NCI-H748 (cell line): ENCODE measurements around the gene UNC13D.

Experiments
- DNase-seq: peaks from one replicate; lab custom pipeline; 2025; ENCODE audit not compliant: unreplicated experiment; lab: John Stamatoyannopoulos, UW

The UNC13D gene

GRCh38 chr17:75807861-75808260 is 36.3 kb downstream of the UNC13D start:
- DNase-seq, result no peak

GRCh38 chr17:75806822-75807500 is 37.2 kb downstream of the UNC13D start:
- DNase-seq, result no peak

DNA sequence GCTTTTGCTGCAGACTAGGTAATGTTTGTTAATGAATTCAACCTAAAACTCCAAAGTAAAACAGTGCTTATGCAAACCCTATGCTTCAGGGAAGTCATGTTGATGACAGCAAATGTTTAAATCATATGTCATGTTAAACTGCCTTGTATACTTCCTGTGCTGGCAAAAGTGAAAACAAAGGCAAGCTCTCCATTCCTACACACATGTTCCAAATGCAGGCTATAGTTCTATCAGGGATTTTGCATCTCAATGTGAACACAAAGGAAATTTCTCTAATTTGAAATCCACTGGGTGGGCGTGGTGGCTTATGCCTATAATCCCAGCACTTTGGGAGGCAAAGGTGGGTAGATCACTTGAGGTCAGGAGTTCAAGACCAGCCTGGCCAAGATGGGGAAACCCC is 40.3 kb downstream of the UNC13D start:
- DNase-seq, result no peak

DNA sequence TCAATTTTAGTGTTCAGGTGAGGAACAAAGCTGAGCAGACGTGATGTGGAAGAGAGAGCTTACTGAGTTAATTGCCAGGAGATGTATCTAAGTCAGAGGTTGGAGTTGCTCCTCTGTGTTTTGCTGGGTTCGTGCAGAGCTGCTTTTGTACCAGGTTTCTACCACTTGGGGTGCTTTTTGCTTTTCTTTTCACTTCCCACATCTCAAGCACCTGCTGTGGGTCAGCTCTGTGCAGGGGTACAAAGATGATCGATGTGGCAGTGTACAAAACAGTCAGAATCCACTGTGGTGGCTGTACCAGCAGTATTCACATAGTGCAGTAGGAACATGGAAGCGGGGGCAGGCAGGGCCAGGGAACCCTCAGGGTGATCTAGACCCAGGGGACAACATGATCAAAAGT is 44.8 kb downstream of the UNC13D start:
- DNase-seq, result no peak

DNA sequence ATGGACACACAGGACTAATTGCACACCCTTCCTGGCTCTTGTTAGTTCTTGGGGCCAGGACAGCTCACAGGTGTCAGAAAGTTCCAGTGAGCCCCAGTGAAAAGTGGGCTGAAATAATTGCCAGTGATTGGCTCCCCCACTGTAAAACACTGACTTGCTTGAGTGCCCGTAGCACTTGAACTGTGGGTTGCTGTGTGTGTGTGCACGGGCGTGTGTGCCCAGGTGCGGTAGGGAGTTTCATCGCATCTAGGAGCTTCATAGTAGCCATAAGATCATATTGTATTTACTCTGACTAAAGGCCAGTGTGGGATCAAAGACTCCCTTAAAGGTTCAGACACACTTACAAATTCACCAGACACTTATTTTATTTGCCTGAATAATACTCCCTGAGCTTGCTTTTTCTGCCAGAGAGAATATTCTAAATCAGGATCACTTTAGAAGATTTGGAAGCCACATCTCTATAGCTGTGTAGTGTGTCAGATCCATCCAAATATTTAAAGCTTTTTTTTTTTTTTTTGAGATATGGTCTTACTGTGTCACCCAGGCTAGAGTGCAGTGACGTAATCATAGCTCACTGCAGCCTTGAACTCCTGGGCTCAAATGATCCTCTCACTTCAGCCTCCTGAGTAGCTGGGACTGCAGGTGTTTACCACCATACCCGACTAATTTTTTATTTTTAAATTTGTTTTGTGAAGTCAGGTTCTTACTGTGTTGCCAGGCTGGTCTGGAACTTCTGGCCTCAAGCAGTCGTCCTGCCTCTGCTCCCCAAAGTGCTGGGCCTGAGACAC is 48.2 kb downstream of the UNC13D start:
- DNase-seq, result no peak

DNA sequence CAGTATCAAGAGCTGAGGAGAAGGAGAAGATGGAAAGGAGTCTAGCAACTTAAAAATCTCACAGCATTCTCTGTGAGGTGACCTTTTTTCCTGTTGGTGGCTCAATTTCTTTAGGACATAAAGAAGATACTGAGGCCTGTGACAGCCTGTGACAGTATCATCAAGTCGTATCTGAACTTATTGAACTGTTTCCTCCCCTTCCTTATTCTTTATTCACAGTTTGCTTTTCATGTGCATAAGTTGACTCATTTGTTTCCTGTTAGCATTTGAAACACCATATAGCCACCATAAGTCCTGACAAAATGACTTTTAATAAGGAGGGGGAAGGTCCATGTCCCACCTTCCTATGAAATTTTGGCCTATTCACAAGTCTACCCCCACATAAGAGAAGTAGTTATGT is 50.7 kb downstream of the UNC13D start:
- no peak for DNase-seq

DNA sequence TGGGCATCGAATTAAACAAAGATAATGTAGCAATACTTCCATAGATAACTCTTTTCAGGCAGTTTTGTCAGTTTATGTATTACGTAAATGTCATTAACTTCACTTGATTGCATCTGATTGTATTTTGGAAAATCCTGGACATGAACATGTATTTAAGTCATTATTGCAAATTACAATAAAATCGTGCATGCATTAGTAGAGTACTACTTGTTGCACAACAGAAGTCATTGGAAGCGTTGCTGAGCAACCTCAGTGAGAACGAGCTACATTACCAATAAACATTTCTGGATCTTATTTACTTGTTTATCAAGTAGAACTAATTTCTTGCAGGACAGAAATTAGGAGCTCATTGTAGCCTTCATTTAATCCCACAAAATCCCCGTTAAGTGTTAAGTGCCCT is 53.0 kb downstream of the UNC13D start:
- no peak for DNase-seq

DNA sequence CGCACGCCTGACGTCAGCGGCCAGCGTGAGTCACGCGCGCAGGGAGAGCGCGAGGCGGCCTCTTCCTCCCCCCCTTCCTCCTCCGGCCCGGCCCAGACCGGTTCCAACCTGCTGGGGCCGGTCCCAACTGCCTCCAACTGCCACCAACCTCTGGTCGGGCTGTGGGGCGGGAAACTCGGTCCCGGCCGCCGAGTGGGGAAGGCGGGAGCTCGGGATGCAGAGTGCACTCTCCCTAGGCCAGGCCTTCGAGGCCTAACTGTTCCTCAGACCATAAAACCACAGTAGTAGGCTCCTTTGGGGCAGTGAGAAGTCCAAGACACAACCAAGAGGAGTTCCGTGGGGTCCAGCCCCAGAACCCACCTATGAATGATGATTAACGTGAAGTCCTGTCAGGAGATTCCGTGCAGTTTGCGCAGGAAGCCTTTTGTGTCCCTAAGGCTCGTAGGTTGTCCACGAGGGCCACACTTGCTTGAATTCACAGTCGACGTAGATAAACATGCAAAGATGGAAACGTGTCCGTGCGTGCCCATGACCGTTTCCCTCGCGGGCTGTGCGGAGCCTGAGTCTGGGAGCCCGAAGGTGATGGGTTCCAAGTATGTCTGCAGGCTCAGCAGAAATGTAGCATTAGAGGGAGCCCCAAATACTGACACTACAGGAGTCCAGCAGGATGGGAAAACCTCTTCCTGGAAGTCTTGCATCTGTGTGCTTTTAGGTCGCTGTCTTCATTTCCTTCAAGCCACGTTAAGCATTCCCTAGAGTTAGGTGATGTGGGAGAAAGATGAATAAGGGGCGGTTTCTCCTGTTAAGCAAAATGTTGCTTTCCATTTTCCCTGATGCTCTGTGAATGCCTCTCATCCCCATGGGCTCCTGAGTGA is 59.0 kb downstream of the UNC13D start:
- DNase-seq, result peak; percentile 91

DNA sequence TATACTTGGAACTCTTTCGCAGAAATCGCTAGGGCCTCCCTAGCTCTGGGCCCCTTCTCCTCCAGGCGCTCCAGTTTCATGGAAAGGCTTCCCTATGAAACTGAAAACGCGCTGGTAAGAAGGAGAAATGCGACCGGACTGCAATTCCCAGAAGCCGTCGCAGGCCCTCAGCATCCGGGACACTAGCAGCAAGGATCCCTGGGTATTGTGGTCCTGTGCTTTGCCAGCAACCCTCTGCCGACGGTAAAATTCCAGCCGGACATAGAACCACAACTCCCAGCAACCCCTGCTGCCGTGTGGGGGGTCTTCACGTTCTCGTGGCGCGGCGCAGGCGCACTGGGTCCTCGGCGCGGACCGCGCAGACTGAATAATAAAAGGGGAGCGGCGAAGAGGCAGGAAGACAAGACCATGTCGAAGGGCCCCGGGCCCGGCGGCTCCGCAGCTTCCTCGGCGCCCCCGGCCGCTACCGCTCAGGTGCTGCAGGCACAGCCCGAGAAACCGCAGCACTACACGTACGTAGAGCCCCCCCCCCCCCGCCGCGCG is 59.7 kb downstream of the UNC13D start, which contains the start of gene UNK:
UNK (plus strand) TSS at position 334 of the 543 bp plus-strand sequence; CDS start at position 409, 75 bp downstream.
- peak; percentile 97 for DNase-seq

- DNase-seq, result peak; percentile 47
Measured at GRCh38 chr17:75783803-75784472, 60.3 kb downstream of the UNC13D start.

DNA sequence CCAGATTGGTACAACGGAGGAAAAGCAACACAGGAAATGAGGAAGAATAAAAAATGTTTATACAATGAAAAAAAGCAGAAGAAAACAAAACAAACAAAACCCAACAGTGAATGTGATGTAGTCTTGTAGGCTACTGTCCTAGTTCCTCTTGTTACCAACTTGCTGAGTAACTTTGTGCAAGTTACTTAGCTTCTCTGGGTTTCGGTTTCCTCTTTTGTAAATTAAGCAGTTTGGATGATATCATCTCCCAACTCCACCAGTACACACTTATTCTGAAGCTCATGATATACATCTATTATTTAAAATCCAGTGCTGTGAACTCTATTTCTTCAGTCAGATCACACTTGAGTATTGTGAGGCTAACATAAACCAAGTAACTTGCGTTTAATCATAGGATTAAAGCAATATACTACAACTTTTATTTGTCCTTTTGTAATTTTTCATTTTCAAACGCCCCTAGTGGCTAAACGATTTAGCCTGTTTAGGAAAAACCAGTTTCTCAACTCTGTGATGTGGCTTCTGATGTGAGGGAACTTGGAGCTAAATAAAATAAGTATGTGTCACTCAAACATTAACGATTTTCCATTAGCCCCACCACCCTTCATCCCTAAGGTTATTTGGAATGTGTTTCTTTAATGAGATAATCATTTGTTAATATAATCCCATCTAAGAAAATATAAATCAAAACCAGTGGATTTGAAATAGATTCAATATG is 61.0 kb downstream of the UNC13D start:
- DNase-seq, result peak; percentile 69

DNA sequence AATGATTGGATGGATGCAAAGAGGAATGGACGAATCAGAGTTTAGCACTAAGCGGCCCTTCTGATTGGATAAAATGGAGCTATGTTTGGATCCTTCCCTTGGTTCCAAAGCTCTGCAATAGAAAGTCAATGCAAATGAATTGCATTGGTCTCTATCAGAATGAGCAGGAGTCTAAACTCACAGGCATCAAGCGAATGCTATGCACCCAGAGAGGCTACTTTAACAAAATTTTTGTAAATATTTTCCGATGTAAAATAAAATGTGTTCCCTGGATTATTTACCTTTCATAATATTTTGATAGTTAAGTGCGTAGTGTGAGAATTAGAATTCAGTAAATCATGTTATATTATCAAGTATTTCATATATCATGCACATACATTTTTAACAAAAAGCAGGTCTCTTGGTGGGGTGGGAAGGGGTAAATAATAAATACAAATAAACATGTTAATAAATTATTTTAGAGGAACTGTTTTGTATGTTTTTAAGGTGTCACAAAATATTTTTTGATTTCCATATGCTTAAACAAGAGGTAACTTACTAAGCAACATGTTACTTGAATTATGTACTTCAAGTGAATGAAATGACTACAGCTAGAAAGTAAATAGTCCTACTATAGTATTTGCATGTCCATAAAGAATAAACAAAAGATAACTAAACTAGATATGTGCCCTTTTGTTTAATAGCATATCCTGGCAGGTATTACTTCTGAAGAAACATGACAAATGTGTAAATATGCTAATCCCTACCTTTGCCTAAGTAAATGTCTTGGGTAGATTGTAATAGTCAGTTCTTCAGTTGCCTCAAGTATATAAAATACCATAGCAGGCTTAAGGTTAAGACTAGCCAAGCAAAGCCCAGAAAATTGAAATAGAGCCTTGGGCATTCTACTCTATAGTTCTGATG is 64.0 kb downstream of the UNC13D start:
- DNase-seq, result no peak

DNA sequence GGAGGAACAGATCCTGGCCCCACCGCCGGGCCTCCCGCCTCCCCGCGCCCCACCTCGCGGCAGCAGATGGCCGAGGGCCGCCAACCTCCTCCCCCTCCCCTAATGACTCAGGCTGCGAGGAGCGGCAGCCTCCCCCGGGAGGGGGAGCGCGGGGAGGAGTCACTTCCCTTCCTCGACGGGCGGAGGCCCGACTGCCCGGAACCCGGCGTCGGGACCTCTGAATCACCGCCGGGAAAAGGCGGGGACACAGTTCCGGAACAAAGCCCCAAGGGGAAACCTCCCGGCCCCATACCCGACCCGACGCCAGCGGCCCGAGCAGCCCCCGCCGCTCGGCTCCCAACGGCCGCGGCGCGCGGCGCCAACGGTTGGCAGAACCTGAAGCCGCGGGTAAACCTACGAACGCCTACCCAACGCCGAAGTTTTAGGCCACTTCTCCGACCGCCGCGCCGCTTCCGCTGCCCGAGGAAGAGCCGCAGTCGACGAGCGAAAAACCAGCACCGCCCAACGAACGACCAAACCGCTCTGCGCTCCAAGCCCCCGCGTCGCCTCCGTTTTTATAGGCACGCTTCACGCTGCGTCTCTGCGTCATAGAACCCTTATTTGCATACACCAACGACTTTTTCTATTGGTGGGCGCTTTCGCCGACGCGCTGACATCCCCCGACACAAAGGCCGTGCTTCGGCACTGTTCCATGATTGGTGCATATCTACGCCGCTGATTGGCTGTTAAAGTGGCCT is 64.8 kb downstream of the UNC13D start:
- peak; percentile 99 for DNase-seq

GRCh38 chr17:75778861-75779249 is 65.3 kb downstream of the UNC13D start:
- DNase-seq, result peak; percentile 68

GRCh38 chr17:75778066-75778860 is 65.9 kb downstream of the UNC13D start:
- DNase-seq, result peak; percentile 63

- DNase-seq, result no peak
Measured at GRCh38 chr17:75777296-75777922, 66.8 kb downstream of the UNC13D start.
